Breast epithelium (tissue), 4 donors: Measurements from ENCODE around the gene DSG3. TPM values are rescaled to one million over a fixed set of nuclear protein-coding genes. Genes with fewer than 3 reads are reported as not detected.
"Not testable (repeated sequence)": the region's sequence is repeated elsewhere in the genome, so short reads cannot be mapped to it uniquely, and the experiment has no call there.

ENCODE experiments used
- DNase-seq, 2 donors: peaks; one replicate each; pipeline ENCODE4 v3.0.0-alpha.2; 2019; ENCODE audit warnings: low spot score in 2 of 2
- H3K27ac ChIP-seq, 2 donors: fragments of 200-600 bp; sonication (generic) in 1 of 2; one replicate each; pipeline ENCODE4 v1.5.1; 2016 to 2019; ENCODE audit warnings: mild to moderate bottlenecking in 1 of 2
- H3K27me3 ChIP-seq, 2 donors: fragments of 200-600 bp; sonication (generic) in 1 of 2; one replicate each; pipeline versions ENCODE4 v1.5.1 to v1.6.0; 2017 to 2019; ENCODE audit warnings: control low read depth in 1 of 2, mild to moderate bottlenecking in 1 of 2
- H3K36me3 ChIP-seq: fragments of 200-600 bp; one replicate; pipeline ENCODE4 v1.5.1; 2019
- H3K4me1 ChIP-seq, 2 donors: fragments of 200-600 bp; sonication (generic); one replicate each; pipeline ENCODE4 v1.5.1; 2016 to 2019; ENCODE audit warnings: control low read depth in 1 of 2
- H3K4me3 ChIP-seq, 3 donors: fragments of 200-600 bp; sonication (generic); 1 replicate in 2 of 3; 2 replicates in 1 of 3; pipeline ENCODE4 v1.5.1; 2016 to 2019; ENCODE audit warnings: mild to moderate bottlenecking in 3 of 3, moderate library complexity in 2 of 3
- H3K9me3 ChIP-seq, 2 donors: fragments of 200-600 bp; sonication (generic) in 1 of 2; one replicate each; pipeline ENCODE4 v1.5.1; 2016 to 2019; ENCODE audit warnings: control low read depth in 1 of 2
- CTCF ChIP-seq, 3 donors: fragments of 450-650 bp; IDR thresholded peaks; one replicate each; pipeline ENCODE4 v1.5.1; 2016 to 2017; ENCODE audit warnings: antibody characterized with exemption in 3 of 3, mild to moderate bottlenecking in 3 of 3, moderate library complexity in 3 of 3
- POLR2A ChIP-seq: fragments of 450-650 bp; IDR thresholded peaks from one replicate; pipeline ENCODE4 v1.6.1; 2016; ENCODE audit warnings: antibody characterized with exemption, mild to moderate bottlenecking, moderate library complexity
- POLR2AphosphoS5 ChIP-seq, 3 donors: sonication (generic); formaldehyde crosslinking; IDR thresholded peaks; one replicate each; pipeline ENCODE4 v1.6.1; 2017; ENCODE audit warnings: antibody characterized with exemption in 3 of 3
- intact Hi-C: fragments of 100-400 bp; cut with DNase I; formaldehyde crosslinking; loops from one replicate; pipeline ENCODE4 v1.15.1; 2023; ENCODE audit warnings: low total_unique reads
- total RNA-seq, 3 donors: library from RNA; depleted of rRNA; stranded (reverse); fragments of >200 nt; gene quantifications; one replicate each; pipeline ENCODE4 v1.1.0, GENCODE V29; 2016

Gene DSG3
- total RNA-seq, 3 donors from 2014 or later, result 21.0 to 40.1 TPM; not detected in 1

GRCh38 chr18:31493171-31493570 lies 45.6 kb downstream of the DSG3 start:
- intact Hi-C loops, result no loop called here
- no peaks in the 10 kb centered on the region for H3K9me3 ChIP-seq
- H3K4me1 ChIP-seq, result no peaks in the 10 kb centered on the region
- no peaks in the 10 kb centered on the region for H3K27me3 ChIP-seq
- no peak for DNase-seq
- H3K36me3 ChIP-seq, result no peaks in the 10 kb centered on the region
- TF ChIP-seq POLR2A (no peak), POLR2AphosphoS5 (IDR thresholded peaks at IDR 0.05) (no peak), CTCF (IDR thresholded peaks at IDR 0.05) (no peak)
- no peak overlapping the region for H3K27ac ChIP-seq
- H3K4me3 ChIP-seq, result no peak overlapping the region

GRCh38 chr18:31493941-31494340 lies 46.4 kb downstream of the DSG3 start:
- no peaks in the 10 kb centered on the region for H3K9me3 ChIP-seq
- TF ChIP-seq POLR2A, result no peak
- no peak for TF ChIP-seq POLR2AphosphoS5 (IDR thresholded peaks at IDR 0.05)
- TF ChIP-seq CTCF (IDR thresholded peaks at IDR 0.05), result no peak
- intact Hi-C loops, result no loop called here
- no peaks in the 10 kb centered on the region for H3K27me3 ChIP-seq
- no peak for DNase-seq
- H3K4me3 ChIP-seq, result no peak overlapping the region
- H3K36me3 ChIP-seq, result no peaks in the 10 kb centered on the region
- H3K4me1 ChIP-seq, result no peaks in the 10 kb centered on the region
- no peak overlapping the region for H3K27ac ChIP-seq

- H3K4me1 ChIP-seq, H3K27ac ChIP-seq, DNase-seq, H3K9me3 ChIP-seq, H3K27me3 ChIP-seq, H3K4me3 ChIP-seq, intact Hi-C loops, H3K36me3 ChIP-seq: not testable (repeated sequence)
Measured at GRCh38 chr18:31494705-31495244, 47.2 kb downstream of the DSG3 start.

- Histone ChIP-seq H3K4me1 (peaks cover 0 to 4% of the 10 kb centered on the region in 2 donors), H3K27ac (peak overlapping the region; percentile 94 to 97), H3K27me3 (no peaks in the 10 kb centered on the region), H3K4me3 (peak overlapping the region; percentile 55 to 78 (median 77)), H3K36me3 (no peaks in the 10 kb centered on the region), H3K9me3 (no peaks in the 10 kb centered on the region)
- no peak for TF ChIP-seq CTCF (IDR thresholded peaks at IDR 0.05)
- no peak for TF ChIP-seq POLR2A
- TF ChIP-seq POLR2AphosphoS5 (IDR thresholded peaks at IDR 0.05), result no peak
- no peak for DNase-seq
- intact Hi-C loops, result no loop called here
Measured at GRCh38 chr18:31497404-31497835, 49.9 kb downstream of the DSG3 start.

GRCh38 chr18:31497836-31498573 lies 50.5 kb downstream of the DSG3 start, which contains the start of gene DSG2:
Gene DSG2 (plus strand): TSS chr18:31498177. CDS start chr18:31498252, 75 bp downstream.
- peak; percentile 78 to 84 for DNase-seq
- intact Hi-C loops, result no loop called here
- H3K4me1 ChIP-seq, result peaks cover 0 to 4% of the 10 kb centered on the region in 2 donors
- no peaks in the 10 kb centered on the region for H3K36me3 ChIP-seq
- H3K9me3 ChIP-seq, result no peaks in the 10 kb centered on the region
- H3K27ac ChIP-seq, result peak within 1 kb of the TSS; percentile 94 to 97
- no peaks in the 10 kb centered on the region for H3K27me3 ChIP-seq
- TF ChIP-seq CTCF (IDR thresholded peaks at IDR 0.05) (no peak), POLR2AphosphoS5 (IDR thresholded peaks at IDR 0.05) (peak in 1 of 3 donors; percentile 70), POLR2A (no peak)
- peak within 1 kb of the TSS; percentile 55 to 78 (median 77) for H3K4me3 ChIP-seq
